Epidermal melanocyte (primary cell): ENCODE data around the gene MPDZ.
"Not testable (repeated sequence)": the region's sequence is repeated elsewhere in the genome, so short reads cannot be mapped to it uniquely, and the experiment has no call there.

Experiments
- DNase-seq: peaks from one replicate; pipeline ENCODE4 v3.0.0; 2011; ENCODE audit warnings: low spot score; ENCODE audit not compliant: insufficient read length

The MPDZ gene

DNA sequence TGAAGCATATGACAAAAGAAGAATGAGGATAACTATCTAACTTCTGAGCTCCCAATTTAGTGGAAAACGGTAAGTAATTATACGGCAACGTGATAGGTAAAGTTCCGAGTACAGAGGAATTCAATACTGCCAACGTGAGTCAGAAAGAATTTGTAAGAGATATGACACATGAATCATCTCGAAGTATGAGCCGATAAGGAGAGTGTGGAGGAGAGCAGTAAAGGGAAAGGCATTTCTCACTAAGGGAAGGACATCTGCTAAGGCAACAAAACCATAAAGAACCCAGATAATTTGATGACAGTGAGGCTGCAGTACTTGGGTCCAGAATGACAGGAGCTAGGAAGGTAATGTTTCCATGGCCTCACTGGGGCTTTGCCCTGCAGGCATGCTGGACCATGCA is 11.0 kb downstream of the MPDZ start:
- DNase-seq: no peak

- DNase-seq: no peak
These were observed 11.7 kb downstream of the MPDZ start for GRCh38 chr9:13267743-13268142.

- DNase-seq: no peak
These were observed 13.3 kb downstream of the MPDZ start for GRCh38 chr9:13266167-13266566.

GRCh38 chr9:13264788-13265187 is 14.7 kb downstream of the MPDZ start:
- no peak for DNase-seq

DNA sequence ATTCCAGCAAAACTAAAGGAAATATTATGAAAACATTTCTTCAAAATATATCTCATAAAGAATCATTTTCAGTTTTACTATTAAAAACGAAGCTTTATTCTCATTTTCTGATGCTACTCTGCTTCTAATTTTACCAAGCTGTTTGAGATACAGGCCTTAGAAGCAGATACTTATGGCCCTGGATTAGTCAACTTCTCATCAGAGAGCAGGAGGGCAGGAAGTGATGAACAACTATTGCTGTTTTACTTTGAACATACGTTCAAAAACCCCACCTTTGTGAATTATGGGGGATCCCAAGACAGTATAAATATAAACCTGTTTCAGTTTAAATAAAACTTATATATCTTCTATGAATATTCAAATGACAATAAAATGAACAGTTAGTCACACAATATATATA is 16.0 kb downstream of the MPDZ start:
- no peak for DNase-seq

DNA sequence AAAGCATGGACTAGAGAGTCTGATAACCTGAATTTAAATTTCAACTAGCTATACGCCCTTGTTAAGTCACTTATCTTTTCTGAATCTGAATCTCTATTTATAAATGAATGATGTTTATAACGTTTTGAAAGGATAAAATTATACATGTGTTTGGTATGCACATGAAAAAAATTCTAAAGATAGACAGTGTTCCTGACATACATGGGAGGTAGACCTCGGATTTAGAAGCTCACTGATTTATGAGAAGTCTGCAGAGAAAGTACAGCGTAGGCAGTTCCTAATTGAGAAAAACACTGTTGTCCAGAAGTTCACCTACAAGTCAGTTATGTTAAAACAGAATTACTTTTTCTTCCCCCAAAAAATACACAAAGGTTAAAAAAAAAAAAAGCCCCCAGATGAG is 26.6 kb downstream of the MPDZ start:
- no peak for DNase-seq

GRCh38 chr9:13244181-13244580 is 35.3 kb downstream of the MPDZ start:
- DNase-seq: no peak

DNA sequence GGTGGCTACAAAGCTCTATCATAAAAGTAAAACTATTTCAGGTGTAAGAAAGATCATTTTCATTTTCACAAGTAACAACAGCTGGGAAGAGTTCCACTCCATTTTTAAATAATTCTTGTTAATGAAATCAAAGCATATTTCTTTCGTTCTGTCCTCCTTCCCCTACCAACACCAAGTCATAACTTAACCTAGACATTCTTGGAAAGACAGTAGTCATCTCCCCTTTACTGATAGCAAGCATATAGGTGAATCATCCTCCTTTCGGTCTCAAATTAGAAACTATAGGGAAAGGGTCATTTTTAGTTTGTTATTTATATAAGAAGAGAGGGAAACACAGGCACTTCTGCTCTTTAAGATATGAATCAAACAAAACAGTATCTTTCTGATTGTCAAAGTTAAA is 38.2 kb downstream of the MPDZ start:
- no peak for DNase-seq

- no peak for DNase-seq
These were observed 39.8 kb downstream of the MPDZ start for GRCh38 chr9:13239660-13240059.

DNA sequence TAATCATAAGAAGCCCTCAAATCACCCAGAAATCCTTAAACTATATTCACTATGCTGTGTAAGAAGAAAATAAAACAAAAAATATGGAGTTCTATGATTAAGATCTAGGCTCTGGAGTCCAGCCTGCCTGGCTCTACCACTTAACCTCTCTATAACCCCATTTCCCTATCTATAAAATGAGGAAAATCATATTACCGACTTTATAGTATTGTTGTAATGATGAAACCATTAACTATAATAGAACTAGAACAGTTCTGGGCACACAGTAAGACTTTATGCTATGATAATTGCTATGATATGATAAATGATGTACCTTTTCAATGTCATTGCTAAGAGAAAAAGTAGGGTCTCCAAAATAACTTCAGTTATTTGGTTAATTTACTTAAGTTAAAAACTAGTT is 40.3 kb downstream of the MPDZ start:
- DNase-seq: no peak

DNA sequence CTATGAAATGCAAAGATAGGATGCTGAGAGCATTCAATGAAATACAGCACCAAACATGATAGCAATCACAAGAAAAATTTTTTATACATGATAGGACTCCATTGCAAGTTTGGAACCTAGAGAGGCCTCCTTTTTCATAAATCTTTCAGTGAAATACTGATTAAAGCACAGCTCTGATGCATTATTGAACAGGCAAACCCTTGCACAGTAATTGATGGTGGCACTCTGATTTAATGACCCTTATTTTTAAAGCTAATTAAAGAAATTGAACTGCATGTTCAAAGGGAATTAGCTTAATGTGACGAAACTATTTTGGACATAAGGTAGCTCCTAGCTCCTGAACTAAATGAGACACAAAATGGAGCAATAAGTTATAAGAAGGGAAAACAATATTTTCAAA is 44.6 kb downstream of the MPDZ start:
- no peak for DNase-seq

DNA sequence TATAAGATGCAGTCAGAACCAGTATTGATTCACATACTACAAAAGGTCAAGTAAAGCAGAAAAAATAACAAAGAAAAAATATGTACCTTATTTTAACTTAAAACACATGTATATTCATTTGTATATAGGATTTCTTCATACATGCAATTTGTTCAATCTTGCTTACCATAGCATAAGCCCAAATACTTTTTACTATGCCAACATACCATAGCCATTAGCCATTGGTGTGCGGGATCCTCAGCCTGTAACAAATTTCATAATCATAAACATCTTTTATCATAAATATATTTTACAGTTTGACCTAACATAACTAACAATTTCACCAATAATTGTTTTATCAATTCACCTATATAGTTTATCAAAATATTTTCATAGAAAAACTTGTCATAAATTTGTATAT is 51.1 kb downstream of the MPDZ start:
- DNase-seq: no peak

GRCh38 chr9:13224366-13224765 is 55.1 kb downstream of the MPDZ start:
- no peak for DNase-seq

GRCh38 chr9:13222733-13223132 is 56.8 kb downstream of the MPDZ start:
- not testable (repeated sequence) for DNase-seq

DNA sequence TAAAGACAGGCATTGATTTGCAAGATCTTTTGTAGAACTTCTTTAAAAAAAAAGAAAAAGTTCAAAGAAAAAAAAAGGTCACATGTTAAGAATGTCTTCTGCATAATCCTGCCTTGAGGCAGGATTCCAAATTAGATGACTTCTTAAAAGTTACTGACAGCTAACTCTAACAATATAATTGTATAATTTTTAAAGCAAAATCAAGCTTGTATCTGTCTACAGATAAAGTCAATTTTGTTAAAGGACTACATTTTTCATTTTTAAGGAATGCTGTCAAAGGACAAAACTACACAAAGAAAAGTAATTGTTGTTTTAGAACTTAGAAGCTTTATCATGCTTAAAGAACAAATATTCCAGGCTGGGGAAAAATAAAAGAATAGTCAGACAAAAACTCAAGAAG is 57.8 kb downstream of the MPDZ start:
- no peak for DNase-seq

DNA sequence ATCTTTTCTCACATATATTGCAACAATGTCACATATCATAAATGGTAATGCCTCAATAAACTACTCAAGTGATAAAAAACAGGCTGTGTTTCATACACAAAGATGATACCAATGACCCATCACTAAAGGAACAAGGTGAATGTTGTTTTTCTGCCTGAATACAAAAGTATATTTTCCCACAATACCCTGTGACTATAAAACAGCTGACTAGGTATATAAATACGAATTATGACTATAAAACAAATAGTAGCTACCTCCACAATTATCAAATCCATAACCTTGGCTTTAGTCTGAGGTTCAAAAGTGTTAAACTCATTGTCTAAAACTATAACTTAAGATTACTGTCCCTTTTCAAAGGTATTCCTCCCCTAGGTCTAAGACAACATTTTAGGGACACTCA is 58.7 kb downstream of the MPDZ start:
- no peak for DNase-seq

GRCh38 chr9:13215791-13216554 is 63.5 kb downstream of the MPDZ start:
- no peak for DNase-seq

DNA sequence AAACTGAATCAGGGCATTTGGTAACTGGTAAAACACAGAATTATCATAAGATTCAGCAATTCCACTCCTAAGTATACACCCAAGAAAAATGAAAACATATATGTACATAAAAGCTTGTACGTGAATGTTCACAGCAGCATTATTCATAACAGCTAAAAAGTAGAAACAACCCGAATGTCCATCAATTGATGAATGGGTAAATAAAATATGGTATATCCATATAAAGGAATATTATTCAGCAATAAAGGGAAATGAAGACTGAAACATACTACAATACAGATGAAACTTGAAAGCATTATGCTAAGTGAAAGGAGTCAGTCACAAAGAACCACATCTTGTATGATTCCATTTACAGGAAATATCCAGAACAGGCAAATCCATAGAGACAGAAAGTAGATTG is 65.5 kb downstream of the MPDZ start:
- no peak for DNase-seq

- DNase-seq: no peak
These were observed 66.2 kb downstream of the MPDZ start for GRCh38 chr9:13213337-13213736.

- DNase-seq: no peak
These were observed 69.2 kb downstream of the MPDZ start for GRCh38 chr9:13210306-13210705.

- DNase-seq: no peak
These were observed 70.0 kb downstream of the MPDZ start for GRCh38 chr9:13209498-13209897.

GRCh38 chr9:13205824-13206223 is 73.7 kb downstream of the MPDZ start:
- no peak for DNase-seq

GRCh38 chr9:13190040-13190439 is 89.5 kb downstream of the MPDZ start:
- no peak for DNase-seq

DNA sequence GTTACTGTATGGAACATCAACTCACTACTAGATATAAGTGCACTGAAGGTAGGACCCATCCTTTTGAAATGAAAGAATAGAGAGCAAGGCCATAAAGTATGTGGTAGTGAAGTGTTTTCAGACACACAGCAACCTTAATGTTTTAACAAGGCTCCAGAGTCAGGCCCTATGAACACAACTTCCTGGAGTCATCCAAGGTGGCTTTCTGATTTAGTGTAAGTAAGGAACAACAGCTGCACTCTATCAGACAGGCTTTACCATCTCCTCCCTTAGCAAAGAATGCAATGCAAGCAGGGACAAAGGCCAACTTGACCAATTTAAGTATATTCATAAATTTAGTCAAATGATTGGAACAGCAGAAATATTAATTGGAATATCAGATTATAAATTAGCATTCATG is 90.1 kb downstream of the MPDZ start:
- no peak for DNase-seq
